BJ (cell line): Measurements from ENCODE around the gene MBD3L4. TPM values are rescaled to one million over a fixed set of nuclear protein-coding genes. Genes with fewer than 3 reads are reported as not detected.
"Not testable (repeated sequence)": the region's sequence is repeated elsewhere in the genome, so short reads cannot be mapped to it uniquely, and the experiment has no call there.

Experiments
- CTCF ChIA-PET: fragments of 350-600 bp; formaldehyde crosslinking; extraction: SDS; loops from one replicate; lab custom pipeline; 2021; ENCODE audit warnings: antibody characterized with exemption, inconsistent platforms; lab: Yijun Ruan, JAX
- POLR2A ChIA-PET: fragments of 300-600 bp; sonication (Branson Sonifier 250); formaldehyde crosslinking; extraction: SDS; loops from one replicate; lab custom pipeline; 2021; ENCODE audit warnings: antibody characterized with exemption; lab: Charles Lee
- DNase-seq: peaks from one replicate; pipeline ENCODE4 v3.0.0-alpha.2; 2011; ENCODE audit warnings: low read depth
- H3K27me3 ChIP-seq: 2 replicates; pipeline ENCODE4 v1.6.0; 2011; ENCODE audit warnings: low read length; ENCODE audit not compliant: control insufficient read depth, insufficient read depth
- H3K36me3 ChIP-seq: 2 replicates; pipeline ENCODE4 v1.5.1; 2011; ENCODE audit warnings: low read length; ENCODE audit not compliant: control insufficient read depth, insufficient read depth
- H3K4me3 ChIP-seq: 2 replicates; pipeline ENCODE4 v1.5.1; 2011; ENCODE audit warnings: low read depth, mild to moderate bottlenecking, control low read depth, low read length
- CTCF ChIP-seq: IDR thresholded peaks from 2 replicates; pipeline ENCODE4 v1.5.1; 2011; ENCODE audit warnings: low read depth, mild to moderate bottlenecking, control low read depth, inconsistent platforms, low read length, moderate library complexity; ENCODE audit not compliant: insufficient read depth
- polyA minus RNA-seq: library from RNA; depleted of rRNA, polyadenylated mRNA; stranded (reverse); fragments of >200 nt; gene quantifications from 2 replicates; pipeline ENCODE4 v1.2.3, GENCODE V29; 2011; rRNA and poly(A)+ RNA removed
- polyA plus RNA-seq: library from polyadenylated mRNA; depleted of rRNA; stranded (reverse); fragments of >200 nt; gene quantifications from 2 replicates; pipeline ENCODE4 v1.2.3, GENCODE V29; 2011; rRNA removed

The MBD3L4 gene
- polyA plus RNA-seq: not detected in 2 replicates
- not detected in 2 replicates for polyA minus RNA-seq

GRCh38 chr19:7040079-7040478 lies at the start of gene MBD3L4:
TSS of gene MBD3L4 (minus strand) at chr19:7040179. CDS start at chr19:7040144, 35 bp downstream.
- H3K36me3 ChIP-seq, CTCF ChIA-PET, POLR2A ChIA-PET, H3K4me3 ChIP-seq, H3K27me3 ChIP-seq, DNase-seq: not testable (repeated sequence)

- POLR2A ChIA-PET: no interaction called here
- no peak overlapping the region for H3K4me3 ChIP-seq
- no peak for TF ChIP-seq CTCF
- H3K36me3 ChIP-seq: peaks cover 3% of the 10 kb centered on the region
- CTCF ChIA-PET: no interaction called here
- DNase-seq: no peak
- H3K27me3 ChIP-seq: no peaks in the 10 kb centered on the region
Measured at GRCh38 chr19:7088999-7089398, 49.0 kb upstream of the MBD3L4 start.

- DNase-seq: no peak
- POLR2A ChIA-PET: no interaction called here
- CTCF ChIA-PET: no interaction called here
- TF ChIP-seq CTCF: no peak
- no peak overlapping the region for H3K4me3 ChIP-seq
- peaks cover 30% of the 10 kb centered on the region for H3K36me3 ChIP-seq
- H3K27me3 ChIP-seq: no peaks in the 10 kb centered on the region
Measured at GRCh38 chr19:7083076-7083956, 43.3 kb upstream of the MBD3L4 start.

- TF ChIP-seq CTCF: no peak
- Histone ChIP-seq H3K27me3 (no peaks in the 10 kb centered on the region), H3K4me3 (no peak overlapping the region), H3K36me3 (peaks cover 43% of the 10 kb centered on the region)
- DNase-seq: no peak
- POLR2A ChIA-PET: no interaction called here
- CTCF ChIA-PET: interaction anchor here (0.6 kb wide), 1 partner anchor 334 kb away, joined by 3 read pairs; no protein-coding TSS in a partner anchor
Measured at GRCh38 chr19:7078008-7078407, 38.0 kb upstream of the MBD3L4 start.

- ChIA-PET POLR2A (no interaction called here), CTCF (interaction anchor here (0.5 kb wide), 1 partner anchor 98 kb away, joined by 3 read pairs; no protein-coding TSS in a partner anchor)
- Histone ChIP-seq H3K36me3 (peaks cover 42% of the 10 kb centered on the region), H3K4me3 (no peak overlapping the region), H3K27me3 (no peaks in the 10 kb centered on the region)
- no peak for DNase-seq
- TF ChIP-seq CTCF: no peak
Measured at GRCh38 chr19:7076151-7076550, 36.2 kb upstream of the MBD3L4 start.
